Measurements from ENCODE around the gene FBN2.
"Not testable (repeated sequence)": the region's sequence is repeated elsewhere in the genome, so short reads cannot be mapped to it uniquely, and the experiment has no call there.

FBN2 gene

DNA sequence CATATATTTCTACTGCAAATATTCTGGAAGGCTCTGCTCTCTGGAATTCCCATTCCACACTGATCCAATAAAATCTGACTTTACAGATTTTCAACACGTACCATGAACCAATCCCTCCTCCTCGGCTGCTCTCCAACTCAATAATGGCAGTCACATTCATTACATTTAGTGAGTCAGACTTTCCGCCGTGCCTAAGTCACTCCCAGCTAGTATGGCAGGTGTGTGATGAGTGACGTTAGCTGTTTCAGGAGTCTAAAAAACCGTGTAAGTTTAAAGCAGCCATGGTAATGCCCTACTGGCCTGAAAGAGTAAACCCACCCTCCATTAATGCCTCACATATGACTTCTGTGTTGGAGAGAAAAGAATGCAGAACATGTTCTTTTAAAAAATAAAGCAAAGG is 3.3 kb downstream of the FBN2 start:
- DNase-seq (ENCODE audit: low read depth) = no peak

- no peak for DNase-seq (ENCODE audit: low read depth)
These were observed 5.3 kb downstream of the FBN2 start for GRCh38 chr5:128532776-128533175.

DNA sequence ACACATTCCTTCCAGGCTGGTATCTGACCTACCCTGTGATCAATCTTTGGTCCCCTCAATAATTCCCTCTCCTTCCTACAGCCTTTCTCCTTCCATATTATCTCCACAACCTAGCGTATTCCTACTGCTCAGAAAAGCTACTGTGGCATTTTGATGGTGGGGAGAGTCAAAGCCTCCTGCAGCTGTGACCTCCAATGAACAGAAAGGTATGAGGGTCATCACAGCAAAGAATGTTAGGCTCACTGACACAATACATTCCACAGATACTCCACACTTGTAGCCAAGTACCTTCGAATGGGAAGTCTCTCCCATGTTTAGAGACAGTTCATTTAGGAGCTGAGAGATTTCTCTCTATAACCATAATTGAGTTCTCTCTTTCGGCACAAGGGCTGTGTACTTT is 5.9 kb downstream of the FBN2 start:
- DNase-seq (ENCODE audit: low read depth) = no peak

DNA sequence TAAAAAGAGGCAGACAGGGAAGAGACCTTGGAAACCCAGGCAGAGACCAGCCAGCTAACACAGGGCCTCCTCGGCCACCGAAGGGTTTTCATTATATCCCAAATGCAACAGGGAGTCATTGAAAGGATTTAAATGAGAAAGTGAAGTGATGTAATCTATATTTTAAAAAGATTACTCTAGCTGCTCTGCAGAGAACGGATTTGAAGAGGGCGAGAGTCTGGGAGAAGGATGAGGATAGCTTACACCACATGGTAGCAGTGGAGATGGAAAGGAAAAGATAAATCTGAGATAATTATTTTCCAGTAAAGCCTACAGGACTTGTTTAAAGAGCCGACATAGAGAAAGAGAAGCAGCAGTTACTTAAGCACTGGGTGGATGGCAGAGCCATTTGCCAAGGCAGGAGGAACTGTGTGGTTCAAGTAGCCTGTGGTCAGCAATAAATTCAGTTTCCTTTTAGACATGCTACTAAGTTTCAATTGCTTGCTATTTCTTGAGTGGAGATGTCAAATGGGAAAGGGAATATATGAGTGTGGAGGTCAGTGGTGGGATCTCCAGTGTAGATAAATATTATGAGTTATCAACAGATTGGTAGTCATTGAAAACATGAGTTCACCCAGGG is 9.3 kb downstream of the FBN2 start:
- no peak for DNase-seq (ENCODE audit: low read depth)

DNA sequence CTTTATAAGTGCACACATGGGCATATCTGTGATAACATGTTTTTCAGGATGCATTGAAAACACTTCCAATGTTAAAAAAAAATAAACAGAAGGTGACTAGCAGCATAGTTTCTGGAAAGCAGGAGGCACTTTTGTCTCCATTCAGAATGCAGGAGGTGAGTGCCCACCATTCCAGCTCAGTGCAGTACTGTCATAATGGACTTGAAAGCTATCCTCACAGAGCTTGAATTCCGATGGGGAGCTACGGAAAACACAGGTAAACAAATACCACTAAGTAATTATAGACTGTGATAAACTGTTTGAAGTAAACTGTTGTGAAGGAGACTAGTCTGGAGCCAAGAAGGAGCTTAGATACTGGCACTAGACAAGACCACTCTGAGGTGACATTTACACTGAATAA is 9.9 kb downstream of the FBN2 start:
- DNase-seq (ENCODE audit: low read depth) = no peak

- DNase-seq (ENCODE audit: low read depth) = no peak
These were observed 11.0 kb downstream of the FBN2 start for GRCh38 chr5:128527077-128527476.

GRCh38 chr5:128522336-128522735 is 15.7 kb downstream of the FBN2 start:
- no peak for DNase-seq (ENCODE audit: low read depth)

DNA sequence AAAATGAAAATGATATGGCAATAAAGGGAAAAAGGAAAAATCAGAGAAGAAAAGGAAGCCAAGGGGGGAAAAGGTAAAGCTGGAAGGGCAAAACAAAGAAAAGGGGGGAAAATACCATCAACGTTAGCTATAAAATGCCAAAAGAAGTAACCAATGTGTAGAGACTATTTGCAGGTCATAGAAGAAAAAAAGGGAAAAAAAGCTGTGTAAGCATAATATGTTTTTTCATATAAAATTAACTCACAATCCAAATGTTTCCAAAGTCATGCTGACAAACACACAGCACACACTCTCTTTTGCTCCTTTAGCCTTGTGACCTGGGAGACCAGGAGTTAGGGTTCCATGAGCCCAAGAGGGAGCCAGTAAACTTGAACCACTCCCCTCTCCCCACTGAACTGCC is 18.2 kb downstream of the FBN2 start:
- no peak for DNase-seq (ENCODE audit: low read depth)

GRCh38 chr5:128516978-128517377 is 21.1 kb downstream of the FBN2 start:
- no peak for DNase-seq (ENCODE audit: low read depth)

DNA sequence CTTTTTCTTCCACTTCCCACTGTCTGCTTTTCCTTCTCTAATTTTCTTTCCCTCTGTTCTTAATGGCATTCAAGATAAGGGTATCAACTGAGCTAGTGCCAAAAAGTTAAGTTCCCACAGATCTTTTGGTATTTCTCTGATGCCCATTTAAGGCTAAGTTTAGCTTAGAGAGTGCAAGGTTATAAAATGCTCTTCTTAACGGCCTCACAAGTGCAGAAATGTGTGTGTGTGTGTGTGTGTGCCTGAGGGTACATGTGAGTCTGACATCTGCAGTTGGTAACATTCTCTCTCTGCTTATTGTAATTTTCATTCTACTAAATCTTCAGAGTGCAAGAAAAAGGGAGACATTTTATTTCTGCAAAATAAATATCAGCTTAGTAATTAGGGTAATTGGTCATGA is 24.2 kb downstream of the FBN2 start:
- no peak for DNase-seq (ENCODE audit: low read depth)

GRCh38 chr5:128512894-128513293 is 25.2 kb downstream of the FBN2 start:
- DNase-seq (ENCODE audit: low read depth) = no peak

DNA sequence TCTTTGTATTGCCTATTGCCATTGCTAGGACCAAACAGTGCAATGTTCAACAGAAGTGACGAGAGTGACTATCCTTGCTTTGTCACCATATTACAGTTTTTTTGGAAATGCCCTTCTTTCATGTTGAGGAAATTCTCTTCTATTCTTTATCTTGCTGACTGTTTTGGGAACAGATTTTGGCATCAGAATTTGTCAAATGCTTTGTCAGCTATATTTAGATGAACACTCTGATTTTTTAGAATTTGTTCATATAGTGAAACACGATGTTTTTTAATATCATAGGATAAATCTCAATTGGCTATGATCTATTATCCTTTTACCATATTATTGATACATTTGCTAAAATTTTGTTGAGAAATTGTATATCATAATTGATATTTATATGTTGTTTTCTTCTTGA is 31.4 kb downstream of the FBN2 start:
- DNase-seq (ENCODE audit: low read depth) = no peak

DNA sequence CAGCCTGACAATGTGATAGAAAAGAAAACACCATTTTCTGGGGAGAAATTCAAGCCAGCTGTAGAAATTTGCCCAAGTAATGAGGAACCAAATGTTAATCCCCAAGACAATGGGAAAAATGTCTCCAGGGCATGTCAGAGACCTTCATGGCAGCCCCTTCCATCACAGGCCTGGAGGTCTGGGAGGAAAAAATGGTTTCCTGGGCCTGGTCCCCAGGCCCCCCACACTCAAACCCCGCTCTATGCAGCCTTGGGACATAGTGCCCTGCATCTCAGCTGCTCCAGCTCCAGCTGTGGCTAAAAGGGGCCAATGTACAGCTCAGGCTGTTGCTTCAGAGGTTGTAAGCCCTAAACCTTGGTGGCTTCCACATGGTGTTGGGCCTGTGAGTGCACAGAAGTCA is 34.3 kb downstream of the FBN2 start:
- not testable (repeated sequence) for DNase-seq (ENCODE audit: low read depth)

- DNase-seq (ENCODE audit: low read depth) = no peak
These were observed 39.1 kb downstream of the FBN2 start for GRCh38 chr5:128498844-128499455.

DNA sequence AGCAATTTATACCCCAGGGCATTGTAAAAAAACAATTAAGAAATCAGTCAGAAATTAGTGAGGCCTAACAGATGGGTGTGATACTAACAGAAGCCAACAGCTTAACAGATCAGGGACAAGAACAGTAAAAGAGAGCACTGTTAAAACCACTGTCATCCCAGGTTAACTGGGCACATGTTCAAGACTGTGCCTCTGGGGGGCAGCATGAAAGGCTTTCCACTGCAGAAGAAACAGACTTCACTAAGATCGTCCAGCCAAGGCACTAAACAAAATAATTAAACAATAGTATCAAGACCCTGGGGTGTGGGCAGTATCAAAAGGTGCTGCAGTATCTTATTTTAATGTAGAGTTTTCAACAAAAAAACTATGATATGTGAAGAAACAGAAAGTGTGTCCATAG is 43.5 kb downstream of the FBN2 start:
- DNase-seq (ENCODE audit: low read depth) = no peak

DNA sequence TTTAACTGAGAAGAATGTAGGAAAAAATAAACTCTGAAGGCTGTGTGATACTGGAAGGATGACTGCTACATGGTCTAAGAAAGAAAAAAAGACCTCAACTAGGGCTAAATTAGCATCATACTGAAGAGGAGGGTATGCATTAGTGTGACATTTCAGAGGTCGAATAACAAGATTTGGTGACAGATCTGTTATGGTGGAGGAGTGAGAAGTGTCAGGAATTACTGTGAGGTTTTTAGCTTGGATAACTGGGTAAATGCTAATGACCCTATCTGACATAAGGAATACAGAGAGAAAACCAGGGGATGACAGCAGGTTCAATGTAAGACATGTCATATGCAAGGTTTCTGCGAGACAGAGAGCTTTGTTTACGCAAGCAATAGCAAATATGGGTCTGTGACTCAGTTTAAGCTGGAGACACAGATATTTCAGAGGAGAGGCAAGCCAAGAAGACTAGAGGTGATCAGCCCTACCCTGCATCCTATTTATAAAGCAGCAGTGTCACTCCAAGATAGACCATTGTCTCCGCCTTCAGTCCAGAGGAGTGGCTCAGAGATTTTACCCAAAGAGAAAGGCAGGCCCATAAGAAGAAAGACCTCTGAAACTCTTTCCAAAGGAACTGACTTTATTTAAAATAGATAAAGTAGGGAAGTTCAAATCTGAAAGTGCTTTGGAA is 44.3 kb downstream of the FBN2 start:
- no peak for DNase-seq (ENCODE audit: low read depth)

- DNase-seq (ENCODE audit: low read depth) = no peak
These were observed 46.8 kb downstream of the FBN2 start for GRCh38 chr5:128491291-128491690.

- no peak for DNase-seq (ENCODE audit: low read depth)
These were observed 47.3 kb downstream of the FBN2 start for GRCh38 chr5:128490761-128491160.

DNA sequence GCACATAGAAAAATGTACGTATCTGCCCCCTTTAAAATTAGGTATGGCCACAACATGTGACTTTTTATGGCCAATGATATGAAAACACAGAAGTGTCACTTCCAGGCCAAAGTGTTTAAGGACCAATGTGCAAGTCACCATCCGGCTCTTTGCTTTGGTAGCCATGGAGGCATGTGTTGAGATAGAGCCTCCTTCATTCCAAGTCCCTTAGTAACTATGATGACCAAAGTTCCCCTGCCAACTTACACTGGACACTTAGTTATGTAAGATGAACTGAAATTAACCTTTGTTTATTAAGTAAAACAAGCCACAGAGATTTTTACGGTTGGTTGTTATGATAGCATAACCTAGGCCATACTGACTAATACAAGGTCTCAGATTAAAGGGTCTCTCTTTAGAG is 51.0 kb downstream of the FBN2 start:
- no peak for DNase-seq (ENCODE audit: low read depth)

GRCh38 chr5:128483738-128484137 is 54.3 kb downstream of the FBN2 start:
- no peak for DNase-seq (ENCODE audit: low read depth)

DNA sequence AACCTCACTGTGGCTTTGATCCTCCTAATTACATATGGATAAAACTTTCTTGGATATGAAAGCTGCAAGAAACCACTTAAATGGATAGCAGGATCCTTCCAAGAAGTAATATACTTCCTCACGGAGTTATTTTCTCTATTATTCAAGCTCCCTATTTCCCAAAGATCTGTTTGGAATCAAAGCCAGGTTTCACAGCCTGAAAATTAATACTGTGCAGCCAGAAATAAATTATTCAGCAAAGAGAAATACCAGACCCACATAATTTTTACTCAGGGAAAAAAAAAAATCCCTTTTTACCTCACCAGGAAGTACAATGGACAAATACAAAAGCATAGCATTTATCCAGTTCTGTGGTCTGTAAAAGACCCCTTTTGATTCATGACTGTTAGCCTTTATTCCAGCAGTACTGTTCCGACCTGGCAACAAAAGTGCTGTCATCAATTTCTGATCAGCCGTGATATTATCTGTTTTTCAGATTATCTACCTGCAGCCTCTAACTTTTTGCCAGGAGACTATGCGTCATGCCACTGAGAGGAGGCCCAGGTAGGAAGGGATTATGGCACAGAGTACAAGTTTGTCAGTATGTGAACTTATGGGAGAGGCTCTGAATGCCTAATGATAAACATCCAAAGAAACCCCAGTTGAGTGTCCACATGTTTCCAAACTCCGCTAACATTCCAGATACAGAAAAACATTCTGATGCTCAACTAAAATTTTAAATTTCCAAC is 57.0 kb downstream of the FBN2 start:
- no peak for DNase-seq (ENCODE audit: low read depth)

GRCh38 chr5:128480158-128480557 is 57.9 kb downstream of the FBN2 start:
- no peak for DNase-seq (ENCODE audit: low read depth)
